ENCODE measurements around the gene ACTN4. TPM values are rescaled to one million over a fixed set of nuclear protein-coding genes. Genes with fewer than 3 reads are reported as not detected.

ACTN4 gene
- total and polyA plus RNA-seq, 10 of the 15 experiments (the other 5 are each of a cell fraction or from before 2014, with no cell fraction given): 2.4 to 293 (median 72.5) TPM

DNA sequence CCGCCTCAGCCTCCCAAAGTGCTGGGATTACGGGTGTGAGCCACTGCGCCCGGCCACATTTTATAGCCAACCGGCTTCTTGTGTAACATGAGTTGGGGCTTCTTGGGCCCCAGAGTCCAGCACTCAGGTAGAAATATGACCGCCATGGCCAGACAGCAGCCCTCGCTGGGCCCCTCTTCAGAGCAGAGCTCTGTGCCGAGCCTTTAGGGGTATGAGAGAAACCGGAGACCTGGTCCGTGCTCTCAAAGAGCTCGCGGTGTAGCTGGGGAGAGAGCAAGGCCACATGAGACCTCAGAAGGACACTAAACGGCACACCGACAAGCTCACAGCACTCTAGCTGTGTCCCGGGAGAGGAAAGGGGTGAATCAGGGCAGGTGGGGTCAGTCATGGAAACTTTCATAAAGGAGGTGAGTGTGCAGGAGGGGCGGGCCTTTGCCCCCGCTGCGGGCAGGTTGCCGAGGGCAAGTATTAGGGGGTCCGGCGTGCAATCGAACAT lies 15.8 kb downstream of the ACTN4 start:
- CTCF ChIA-PET: interaction anchor here (1.9 kb wide), 1 partner anchor 26 kb away, joined by 4 read pairs; no protein-coding TSS in a partner anchor
- ATAC-seq (no peak), DNase-seq (ENCODE audit: low read depth, low spot score) (no peak), FAIRE-seq (no peak)
- intact Hi-C loops (cut with micrococcal nuclease; ENCODE audit: unreplicated experiment): no loop called here
- Histone ChIP-seq H3K9ac (ENCODE audit: control insufficient read depth, insufficient read depth, low read length) (no peak overlapping the region), H3K27me3 (replicated peaks in 1 of 2; ENCODE audit: control insufficient read depth in 2 of 2, insufficient read depth in 2 of 2, low read length in 1 of 2) (no peaks in the 10 kb centered on the region), H2AFZ (ENCODE audit: control insufficient read depth, low read depth, low read length) (no peak overlapping the region), H3K4me1 (ENCODE audit: control insufficient read depth, insufficient read depth, low read length) (peaks cover 42% of the 10 kb centered on the region), H3K9me3 (replicated peaks; ENCODE audit: control insufficient read depth, insufficient read depth, low read length) (no peaks in the 10 kb centered on the region), H3K4me2 (ENCODE audit: control insufficient read depth, insufficient read depth) (no peak overlapping the region), H3K27ac (ENCODE audit: control insufficient read depth, insufficient read depth) (no peak overlapping the region), H3K79me2 (ENCODE audit: control insufficient read depth, insufficient read depth, low read length) (peaks cover 81% of the 10 kb centered on the region), H3K4me3 (no peak overlapping the region), H4K20me1 (ENCODE audit: control insufficient read depth, insufficient read depth) (no peaks in the 10 kb centered on the region; the same call in 1 of the 2 replicates), H3K36me3 (ENCODE audit: control insufficient read depth in 2 of 2, insufficient read depth in 2 of 2, low read length in 1 of 2) (peaks cover 5 to 10% of the 10 kb centered on the region in 2 experiments; a peak in 3 of 4 replicates)
- BruUV-seq (replicated peaks): no TSS peak
- POLR2A ChIA-PET: interaction anchor here (0.5 to 0.7 kb wide), 2 partner anchors 75 to 145 kb away, joined by 4 read pairs; no protein-coding TSS in a partner anchor
- SMC1A ChIA-PET (ENCODE audit: uncharacterized antibody, unreplicated experiment): interaction anchor here (1.4 to 1.5 kb wide), 2 partner anchors 12 to 25 kb away, joined by 4 to 5 read pairs; no protein-coding TSS in a partner anchor
- RAD21 ChIA-PET (ENCODE audit: unreplicated experiment): interaction anchor here (1.1 kb wide), 1 partner anchor 16 kb away, joined by 5 read pairs; the partner anchor contains the start of gene ACTN4
- 97% methylated on average over 22 of the region's 22 CpGs for WGBS (ENCODE audit: insufficient coverage, insufficient replicate concordance, low lambda C conversion rate, missing lambda C conversion rate)
- in situ Hi-C loops (cut with MboI): no loop called here
- no peak for TF ChIP-seq POLR2AphosphoS5 (IDR thresholded peaks at IDR 0.05; ENCODE audit: low read length)
- TF ChIP-seq, protein P1, sequence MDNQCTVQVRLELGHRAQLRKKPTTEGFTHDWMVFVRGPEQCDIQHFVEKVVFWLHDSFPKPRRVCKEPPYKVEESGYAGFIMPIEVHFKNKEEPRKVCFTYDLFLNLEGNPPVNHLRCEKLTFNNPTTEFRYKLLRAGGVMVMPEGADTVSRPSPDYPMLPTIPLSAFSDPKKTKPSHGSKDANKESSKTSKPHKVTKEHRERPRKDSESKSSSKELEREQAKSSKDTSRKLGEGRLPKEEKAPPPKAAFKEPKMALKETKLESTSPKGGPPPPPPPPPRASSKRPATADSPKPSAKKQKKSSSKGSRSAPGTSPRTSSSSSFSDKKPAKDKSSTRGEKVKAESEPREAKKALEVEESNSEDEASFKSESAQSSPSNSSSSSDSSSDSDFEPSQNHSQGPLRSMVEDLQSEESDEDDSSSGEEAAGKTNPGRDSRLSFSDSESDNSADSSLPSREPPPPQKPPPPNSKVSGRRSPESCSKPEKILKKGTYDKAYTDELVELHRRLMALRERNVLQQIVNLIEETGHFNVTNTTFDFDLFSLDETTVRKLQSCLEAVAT (IDR thresholded peaks at IDR 0.05): no peak
- no peak for TF ChIP-seq NRF1 (conservative IDR thresholded peaks at IDR 0.05; ENCODE audit: low read depth, low read length)
- TF ChIP-seq GABPA (IDR thresholded peaks at IDR 0.05; ENCODE audit: low read depth): no peak

All from GM12878 (cell line).